ENCODE measurements around the gene ATF6.

GRCh38 chr1:161866241-161866640, 100.1 kb downstream of the ATF6 start:
- TF ChIP-seq MAX (IDR thresholded peaks at IDR 0.05), result no peak
- no peak for TF ChIP-seq CTCF (IDR thresholded peaks at IDR 0.05 in 2 of 3, conservative IDR thresholded peaks at IDR 0.05 in 1 of 3; ENCODE audit: borderline replicate concordance in 1 of 3, insufficient read depth in 1 of 3, low read depth in 2 of 3, low read length in 2 of 3)
- no peak for TF ChIP-seq ZBTB33 (IDR thresholded peaks at IDR 0.05; ENCODE audit: extremely low read depth, insufficient replicate concordance, low read length)
- TF ChIP-seq EZH2 (IDR thresholded peaks at IDR 0.05), result no peak
- no peak for TF ChIP-seq SP1 (IDR thresholded peaks at IDR 0.05; ENCODE audit: low read depth)
- no peak for TF ChIP-seq TCF7L2 (IDR thresholded peaks at IDR 0.05; ENCODE audit: borderline replicate concordance, extremely low read depth, insufficient read depth, insufficient read length)
- no peak for TF ChIP-seq EGR1 (IDR thresholded peaks at IDR 0.05; ENCODE audit: low read depth)
- no peak for TF ChIP-seq POLR2A (IDR thresholded peaks at IDR 0.05; ENCODE audit: borderline replicate concordance, extremely low read depth, insufficient read depth, insufficient read length)
- TF ChIP-seq REST (IDR thresholded peaks at IDR 0.05; ENCODE audit: low read depth), result no peak
- TF ChIP-seq EZH2phosphoT487 (IDR thresholded peaks at IDR 0.05; ENCODE audit: borderline replicate concordance), result no peak

Data from HCT116 (cell line).